Nephron progenitor cell (in vitro differentiated cells): ENCODE measurements around the gene BLZF1.
"Not testable (repeated sequence)": the region's sequence is repeated elsewhere in the genome, so short reads cannot be mapped to it uniquely, and the experiment has no call there.

Experiments
- DNase-seq: peaks from one replicate; pipeline ENCODE4 v3.0.0; 2021
- H3K27ac Mint-ChIP-seq: 2 replicates; pipeline ENCODE4 v1.8.0; 2021; ENCODE audit warnings: mild to moderate bottlenecking, moderate library complexity, mixed read lengths
- H3K27me3 Mint-ChIP-seq: 2 replicates; pipeline ENCODE4 v1.8.0; 2021; ENCODE audit warnings: mild to moderate bottlenecking, low read depth, mixed read lengths; ENCODE audit not compliant: poor library complexity
- H3K36me3 Mint-ChIP-seq: 2 replicates; pipeline ENCODE4 v1.8.0; 2021; ENCODE audit warnings: low read depth, mixed read lengths
- H3K4me1 Mint-ChIP-seq: 2 replicates; pipeline ENCODE4 v1.8.0; 2021; ENCODE audit warnings: mixed read lengths
- H3K4me3 Mint-ChIP-seq: 2 replicates; pipeline ENCODE4 v1.8.0; 2021; ENCODE audit warnings: mild to moderate bottlenecking, moderate library complexity, mixed read lengths
- H3K9me3 Mint-ChIP-seq: 2 replicates; pipeline ENCODE4 v1.8.0; 2021; ENCODE audit warnings: mild to moderate bottlenecking, moderate library complexity, mixed read lengths
- CTCF ChIP-seq: fragments of 200-600 bp; sonication (generic); IDR thresholded peaks from 2 replicates; pipeline ENCODE4 v1.5.0; 2021; ENCODE audit warnings: antibody characterized with exemption

The BLZF1 gene

GRCh38 chr1:169338617-169339016 is 29.4 kb upstream of the BLZF1 start:
- DNase-seq, result no peak
- TF ChIP-seq CTCF, result no peak
- Mint-ChIP-seq H3K27ac (no peak overlapping the region), H3K36me3 (peaks cover 70% of the 10 kb centered on the region), H3K4me3 (no peak overlapping the region), H3K4me1 (no peaks in the 10 kb centered on the region), H3K27me3 (no peaks in the 10 kb centered on the region), H3K9me3 (peaks cover 46% of the 10 kb centered on the region)

GRCh38 chr1:169339773-169340172 is 28.2 kb upstream of the BLZF1 start:
- peaks cover 58% of the 10 kb centered on the region for H3K36me3 Mint-ChIP-seq
- DNase-seq, result no peak
- H3K27me3 Mint-ChIP-seq, result no peaks in the 10 kb centered on the region
- no peak overlapping the region for H3K4me3 Mint-ChIP-seq
- no peak for TF ChIP-seq CTCF
- H3K9me3 Mint-ChIP-seq, result peaks cover 35% of the 10 kb centered on the region
- H3K27ac Mint-ChIP-seq, result no peak overlapping the region
- no peaks in the 10 kb centered on the region for H3K4me1 Mint-ChIP-seq

- no peak for DNase-seq
- Mint-ChIP-seq H3K36me3 (peaks cover 48% of the 10 kb centered on the region), H3K4me3 (no peak overlapping the region), H3K4me1 (no peaks in the 10 kb centered on the region), H3K9me3 (peaks cover 27% of the 10 kb centered on the region), H3K27me3 (no peaks in the 10 kb centered on the region), H3K27ac (no peak overlapping the region)
- TF ChIP-seq CTCF, result no peak
Observed at GRCh38 chr1:169340882-169341281, 27.1 kb upstream of the BLZF1 start.

GRCh38 chr1:169342096-169342495 is 25.9 kb upstream of the BLZF1 start:
- H3K27me3 Mint-ChIP-seq, H3K4me1 Mint-ChIP-seq, H3K4me3 Mint-ChIP-seq, DNase-seq, H3K27ac Mint-ChIP-seq: not testable (repeated sequence)
- Mint-ChIP-seq H3K9me3 (peaks cover 19% of the 10 kb centered on the region), H3K36me3 (peaks cover 40% of the 10 kb centered on the region)

- Mint-ChIP-seq H3K4me1 (no peaks in the 10 kb centered on the region), H3K4me3 (no peak overlapping the region), H3K27ac (peak overlapping the region; percentile 4), H3K36me3 (peaks cover 11% of the 10 kb centered on the region), H3K27me3 (no peaks in the 10 kb centered on the region), H3K9me3 (peaks cover 8% of the 10 kb centered on the region)
- no peak for DNase-seq
- TF ChIP-seq CTCF, result no peak
Observed at GRCh38 chr1:169345511-169345910, 22.5 kb upstream of the BLZF1 start.

GRCh38 chr1:169346036-169346589 is 21.9 kb upstream of the BLZF1 start:
- no peak for TF ChIP-seq CTCF
- no peak for DNase-seq
- Mint-ChIP-seq H3K4me3 (no peak overlapping the region), H3K4me1 (no peaks in the 10 kb centered on the region), H3K27me3 (no peaks in the 10 kb centered on the region), H3K27ac (peak overlapping the region; percentile 4), H3K36me3 (peaks cover 5% of the 10 kb centered on the region), H3K9me3 (peaks cover 3% of the 10 kb centered on the region)
